Measurements from ENCODE around the gene MYADML2. TPM values are rescaled to one million over a fixed set of nuclear protein-coding genes. Genes with fewer than 3 reads are reported as not detected.

The MYADML2 gene
- total and polyA plus RNA-seq, 7 donors, result 0.47 to 95.8 (median 11.0) TPM

DNA sequence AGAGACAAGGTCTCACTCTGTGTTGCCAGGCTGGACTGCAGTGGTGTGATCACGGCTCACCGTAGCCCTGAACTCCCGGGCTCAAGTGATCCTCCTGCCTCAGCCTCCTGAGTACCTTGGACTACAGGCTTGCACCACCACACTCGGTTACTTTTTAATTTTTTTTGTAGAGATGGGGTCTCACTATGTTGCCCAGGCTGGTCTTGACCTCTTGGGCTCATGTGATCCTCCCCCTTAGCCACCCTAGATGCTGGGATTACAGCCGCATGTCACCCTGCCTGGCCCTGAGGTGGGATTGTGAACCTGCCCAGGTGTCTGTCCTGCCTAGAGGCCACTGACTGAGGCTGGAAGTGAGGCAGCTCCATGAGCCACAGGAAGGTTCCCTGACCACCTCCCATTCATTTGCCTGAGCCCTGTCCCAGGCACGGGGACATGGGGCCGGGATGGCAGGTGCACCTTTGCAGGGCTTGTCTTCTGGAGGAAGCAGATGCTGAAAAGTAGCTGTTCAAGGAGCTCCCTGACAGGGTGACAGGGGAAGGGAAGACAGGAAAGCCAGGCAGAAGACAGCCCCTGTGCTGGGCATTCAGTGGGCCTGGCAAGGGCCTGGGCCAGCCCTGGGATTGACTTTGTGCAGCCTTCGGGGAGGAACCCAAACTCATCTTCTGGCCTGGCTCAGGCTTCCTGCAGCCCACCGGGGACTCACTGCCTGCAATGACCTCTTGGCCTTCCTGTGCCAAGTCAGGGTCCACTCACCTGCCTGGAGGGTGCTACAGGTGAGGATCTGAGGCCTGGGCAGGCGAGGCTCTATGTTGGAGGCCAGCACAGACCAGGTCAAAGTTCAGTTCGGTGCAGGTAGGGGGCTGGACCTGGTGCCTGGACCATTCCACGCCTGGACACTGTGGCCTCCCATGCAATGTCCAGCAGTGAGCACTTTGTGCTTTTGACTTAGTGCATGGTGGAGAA is 22.1 kb upstream of the MYADML2 start:
- intact Hi-C loops (cut with DNase I), result loop anchor here in 1 of 2 donors (5.0 kb wide), 1 partner anchor 33 kb away; no protein-coding TSS in a partner anchor
- no peak overlapping the region for H3K27ac ChIP-seq
- ATAC-seq (no peak), DNase-seq (no peak)
- no peaks in the 10 kb centered on the region for H3K27me3 ChIP-seq (ENCODE audit: insufficient read depth in 3 of 3, low read length in 2 of 3)
- H3K4me1 ChIP-seq, result peaks cover 14% of the 10 kb centered on the region
- no peaks in the 10 kb centered on the region for H3K36me3 ChIP-seq (ENCODE audit: insufficient read depth in 1 of 2, low read depth in 1 of 2)
- TF ChIP-seq, protein P1, sequence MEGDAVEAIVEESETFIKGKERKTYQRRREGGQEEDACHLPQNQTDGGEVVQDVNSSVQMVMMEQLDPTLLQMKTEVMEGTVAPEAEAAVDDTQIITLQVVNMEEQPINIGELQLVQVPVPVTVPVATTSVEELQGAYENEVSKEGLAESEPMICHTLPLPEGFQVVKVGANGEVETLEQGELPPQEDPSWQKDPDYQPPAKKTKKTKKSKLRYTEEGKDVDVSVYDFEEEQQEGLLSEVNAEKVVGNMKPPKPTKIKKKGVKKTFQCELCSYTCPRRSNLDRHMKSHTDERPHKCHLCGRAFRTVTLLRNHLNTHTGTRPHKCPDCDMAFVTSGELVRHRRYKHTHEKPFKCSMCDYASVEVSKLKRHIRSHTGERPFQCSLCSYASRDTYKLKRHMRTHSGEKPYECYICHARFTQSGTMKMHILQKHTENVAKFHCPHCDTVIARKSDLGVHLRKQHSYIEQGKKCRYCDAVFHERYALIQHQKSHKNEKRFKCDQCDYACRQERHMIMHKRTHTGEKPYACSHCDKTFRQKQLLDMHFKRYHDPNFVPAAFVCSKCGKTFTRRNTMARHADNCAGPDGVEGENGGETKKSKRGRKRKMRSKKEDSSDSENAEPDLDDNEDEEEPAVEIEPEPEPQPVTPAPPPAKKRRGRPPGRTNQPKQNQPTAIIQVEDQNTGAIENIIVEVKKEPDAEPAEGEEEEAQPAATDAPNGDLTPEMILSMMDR (IDR thresholded peaks at IDR 0.05), result no peak
- no peaks in the 10 kb centered on the region for H3K9me3 ChIP-seq
- H3K4me3 ChIP-seq, result no peak overlapping the region
- 84 to 88% (median 87%) methylated on average over 12 of the region's 12 CpGs for WGBS, 3 donors

DNA sequence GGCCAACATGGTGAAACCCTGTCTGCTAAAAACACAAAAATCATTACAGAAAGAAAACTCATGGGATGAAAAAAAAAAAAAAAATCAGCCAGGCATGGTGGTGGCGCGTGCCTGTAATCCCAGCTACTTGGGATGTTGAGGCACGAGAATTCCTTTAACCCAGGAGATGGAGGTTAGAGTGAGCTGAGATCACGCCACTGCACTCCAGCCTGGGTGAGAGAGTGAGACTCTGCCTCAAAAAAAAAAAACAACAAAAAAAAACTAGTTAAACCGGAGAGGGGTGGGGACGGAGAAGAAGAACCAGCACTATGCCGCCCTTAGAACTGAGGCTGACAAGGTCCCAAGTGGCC is 21.3 kb upstream of the MYADML2 start:
- Histone ChIP-seq H3K4me1 (peaks cover 16% of the 10 kb centered on the region), H3K9me3 (no peaks in the 10 kb centered on the region), H3K27ac (peak overlapping the region; percentile 61), H3K36me3 (ENCODE audit: insufficient read depth in 1 of 2, low read depth in 1 of 2) (no peaks in the 10 kb centered on the region), H3K27me3 (ENCODE audit: insufficient read depth in 3 of 3, low read length in 2 of 3) (no peaks in the 10 kb centered on the region), H3K4me3 (peak overlapping the region; percentile 38)
- WGBS, 3 donors, result 48 to 60% (median 48%) methylated on average over 7 of the region's 7 CpGs
- intact Hi-C loops (cut with DNase I), result loop anchor here in 1 of 2 donors (5.0 kb wide), 1 partner anchor 34 kb away; no protein-coding TSS in a partner anchor
- DNase-seq, result no peak
- no peak for ATAC-seq
- TF ChIP-seq, protein P1 (IDR thresholded peaks at IDR 0.05), result no peak

DNA sequence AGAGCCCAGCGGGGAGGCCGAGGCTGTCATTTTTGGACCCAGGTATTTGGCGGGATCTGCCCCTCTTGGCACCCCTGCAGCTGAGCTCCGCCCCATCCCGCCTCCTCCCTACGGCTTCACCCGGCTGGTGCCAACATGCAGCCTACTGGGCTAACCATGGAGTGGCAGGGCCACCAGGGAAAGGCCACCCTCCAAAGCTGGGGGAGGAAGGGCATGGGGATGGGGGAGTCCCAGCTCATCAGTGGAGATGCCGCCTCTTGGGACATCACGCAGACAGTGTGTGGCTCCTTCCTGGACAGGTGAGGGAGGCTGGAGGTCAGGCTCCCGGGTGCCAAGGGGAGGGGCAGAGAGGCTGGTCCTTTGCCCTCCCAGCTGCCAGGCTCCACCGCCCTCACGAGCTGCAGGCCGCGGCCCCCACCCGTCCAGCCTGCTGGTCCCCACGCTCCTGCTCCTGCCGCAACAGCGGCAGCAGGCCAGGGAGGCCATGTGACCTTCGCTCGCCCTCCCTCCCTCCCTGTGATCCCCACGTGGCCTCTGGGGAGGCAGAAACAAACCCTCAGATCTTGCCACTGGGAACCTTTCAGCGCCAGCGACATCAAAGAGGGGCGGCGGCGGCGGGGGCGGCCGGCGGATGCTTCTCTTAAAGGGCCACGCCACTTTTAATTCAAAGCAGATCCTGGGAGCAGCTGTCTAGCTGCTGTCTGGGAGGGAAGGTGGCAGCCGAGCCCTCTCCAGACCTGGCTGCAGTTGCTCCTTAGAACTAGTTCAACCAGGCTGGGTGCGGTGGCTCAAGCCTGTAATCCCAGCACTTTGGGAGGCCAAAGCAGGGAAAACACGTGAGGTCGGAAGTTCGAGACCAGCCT is 20.7 kb upstream of the MYADML2 start:
- H3K36me3 ChIP-seq (ENCODE audit: insufficient read depth in 1 of 2, low read depth in 1 of 2), result no peaks in the 10 kb centered on the region
- H3K27me3 ChIP-seq (ENCODE audit: insufficient read depth in 3 of 3, low read length in 2 of 3), result no peaks in the 10 kb centered on the region
- intact Hi-C loops (cut with DNase I), result loop anchor here in 1 of 2 donors (5.0 kb wide), 1 partner anchor 35 kb away; no protein-coding TSS in a partner anchor
- DNase-seq (peak; percentile 85 to 90), ATAC-seq (peak; percentile 77 to 91 (median 87))
- H3K4me3 ChIP-seq, result peak overlapping the region; percentile 38
- 7 to 9% (median 9%) methylated on average over 35 to 36 of the region's 36 CpGs for WGBS, 3 donors
- H3K9me3 ChIP-seq, result no peaks in the 10 kb centered on the region
- peaks cover 22% of the 10 kb centered on the region for H3K4me1 ChIP-seq
- peak overlapping the region; percentile 61 for H3K27ac ChIP-seq
- TF ChIP-seq, protein P1 (IDR thresholded peaks at IDR 0.05), result no peak

DNA sequence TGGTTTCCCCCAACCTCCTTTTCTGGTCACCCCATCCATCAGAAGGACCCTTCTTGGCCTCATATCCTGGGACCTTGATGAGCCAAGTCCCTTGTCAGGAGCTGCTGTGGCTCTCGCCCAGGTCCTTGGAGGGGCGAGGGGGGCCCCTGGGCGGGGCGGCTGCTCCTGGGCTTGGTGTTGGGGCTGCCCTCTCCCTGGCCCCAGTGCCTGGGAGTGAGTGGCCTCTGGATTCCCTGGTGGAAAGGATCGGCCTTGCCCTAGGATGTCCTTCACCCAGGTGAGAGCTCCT is 20.2 kb upstream of the MYADML2 start:
- intact Hi-C loops (cut with DNase I), result loop anchor here in 1 of 2 donors (5.0 kb wide), 1 partner anchor 35 kb away; no protein-coding TSS in a partner anchor
- H3K27ac ChIP-seq, result peak overlapping the region; percentile 50
- WGBS, 3 donors, result 30 to 63% (median 36%) methylated on average over 3 to 5 of the region's 5 CpGs
- H3K9me3 ChIP-seq, result no peaks in the 10 kb centered on the region
- no peaks in the 10 kb centered on the region for H3K36me3 ChIP-seq (ENCODE audit: insufficient read depth in 1 of 2, low read depth in 1 of 2)
- H3K27me3 ChIP-seq (ENCODE audit: insufficient read depth in 3 of 3, low read length in 2 of 3), result no peaks in the 10 kb centered on the region
- TF ChIP-seq, protein P1 (IDR thresholded peaks at IDR 0.05), result no peak
- H3K4me3 ChIP-seq, result no peak overlapping the region
- no peak for DNase-seq
- H3K4me1 ChIP-seq, result peaks cover 27% of the 10 kb centered on the region
- peak in 2 of 4 donors; percentile 2 to 5 for ATAC-seq
